Kasumi-1 (cell line): ENCODE measurements around the gene ADPRHL1.

Experiments
- DNase-seq, 2 experiments: peaks; one replicate each; lab custom pipeline; 2025; lab: John Stamatoyannopoulos, UW

Gene ADPRHL1

DNA sequence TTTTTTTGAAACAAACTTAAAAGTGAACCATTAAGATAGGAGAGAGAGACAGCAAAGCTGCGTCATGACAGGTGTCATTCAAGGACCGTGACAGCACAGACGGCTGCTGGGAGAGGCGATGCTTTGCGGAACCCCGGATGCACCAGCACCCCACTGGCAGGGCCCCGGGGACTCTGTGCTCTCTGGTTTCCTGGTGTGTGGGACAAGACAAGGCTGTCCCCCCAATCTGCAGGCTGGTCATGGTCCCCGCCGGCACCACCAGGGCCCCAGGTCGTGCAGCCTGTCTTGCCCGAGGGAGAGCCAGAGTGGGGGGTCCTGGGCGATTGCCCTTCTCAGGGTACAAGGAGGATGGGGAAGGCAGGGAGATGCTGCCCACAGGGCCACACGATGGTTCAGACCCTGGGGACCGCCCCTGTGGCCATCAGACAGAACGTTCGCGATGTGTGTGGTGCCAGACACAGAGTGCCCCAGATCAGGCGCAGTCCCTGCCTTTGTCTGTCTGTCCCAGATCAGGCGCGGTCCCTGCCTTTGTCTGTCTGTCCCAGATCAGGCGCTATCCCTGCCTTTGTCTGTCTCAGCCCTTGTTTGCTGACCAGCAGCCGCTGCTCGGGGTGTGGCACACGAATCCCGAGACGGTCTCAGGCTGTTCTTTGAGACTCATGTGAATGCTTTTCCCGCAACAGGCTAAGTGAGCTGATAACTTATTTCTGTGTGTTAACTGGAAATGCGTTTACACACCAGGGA, 36.1 kb downstream of the ADPRHL1 start:
- no peak for DNase-seq

DNA sequence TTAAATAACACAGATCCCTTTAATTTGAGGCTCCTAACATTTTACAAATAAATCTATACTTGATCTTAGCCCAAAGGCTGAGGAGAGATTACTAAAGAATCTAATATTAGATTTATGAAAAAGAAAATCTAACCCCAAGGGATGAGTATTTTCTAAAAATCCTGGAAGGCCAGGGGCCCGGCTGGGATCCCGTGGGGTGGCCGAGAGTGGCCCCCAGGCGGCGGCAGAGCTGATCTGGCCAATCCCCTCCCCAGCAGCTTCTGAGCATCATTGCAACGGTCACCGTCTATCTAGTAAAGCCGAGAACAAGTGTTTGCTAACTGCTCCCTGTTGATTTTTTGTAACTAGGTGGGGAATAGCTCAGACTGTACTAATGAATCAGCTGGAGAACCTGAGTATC, 37.5 kb downstream of the ADPRHL1 start:
- no peak for DNase-seq

DNA sequence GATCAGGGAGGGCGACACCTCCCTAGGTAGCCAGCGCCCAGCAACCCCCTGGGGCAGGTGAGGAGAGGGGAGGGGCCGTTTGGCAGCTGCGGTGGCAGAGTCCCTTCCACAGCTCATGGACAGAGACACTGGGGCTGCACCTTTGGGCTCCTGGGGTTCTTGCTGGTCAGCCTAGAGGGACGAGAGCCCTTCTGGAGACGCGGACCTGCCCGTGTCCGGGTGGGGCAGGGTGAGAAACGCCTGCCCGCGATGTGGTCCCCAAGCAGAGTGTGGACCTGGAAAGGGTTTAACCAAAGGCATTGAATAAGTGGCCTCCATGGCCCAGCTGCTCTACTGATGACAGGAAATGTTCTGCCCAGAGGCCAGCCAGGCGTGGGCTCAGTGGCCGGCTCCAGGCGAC, 38.3 kb downstream of the ADPRHL1 start:
- DNase-seq = no peak

DNA sequence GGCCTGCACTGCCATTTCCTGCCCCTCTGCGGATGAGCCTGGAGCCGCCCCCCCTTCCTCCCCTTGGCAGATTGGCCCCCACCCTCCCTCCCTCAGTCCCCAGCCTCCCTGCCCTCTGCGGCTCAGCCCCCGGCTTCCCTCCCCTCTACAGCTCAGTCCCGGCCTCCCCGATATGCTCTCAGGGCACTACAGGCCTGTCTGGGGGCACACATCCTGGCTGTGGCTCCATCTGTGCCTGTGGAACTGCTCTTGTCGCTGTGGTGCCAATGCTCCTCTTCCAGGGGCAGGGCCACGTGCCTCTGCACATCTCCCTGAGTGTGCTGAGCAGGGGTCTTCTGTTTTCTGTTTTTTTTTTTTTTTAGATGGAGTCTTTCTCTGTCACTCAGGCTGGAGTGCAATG, 39.0 kb downstream of the ADPRHL1 start:
- no peak for DNase-seq

DNA sequence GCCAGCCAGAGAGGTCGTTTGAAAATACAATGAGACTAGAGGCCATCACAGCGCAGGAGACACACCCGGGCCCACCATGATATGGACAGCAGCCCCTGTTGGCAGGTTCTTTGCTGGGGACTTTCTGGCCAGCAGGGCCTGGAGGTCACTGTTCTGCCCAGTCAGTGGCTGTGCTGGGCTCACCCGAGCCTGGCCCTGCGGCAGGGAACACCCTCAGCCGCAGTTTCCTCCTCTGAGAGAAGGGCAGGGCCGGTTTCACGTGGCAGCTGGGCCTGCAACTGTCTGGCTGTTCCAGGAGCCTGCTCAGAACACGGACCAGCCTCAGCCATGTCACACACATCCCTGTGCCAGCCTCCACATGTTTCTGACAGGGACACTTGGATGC, 39.4 kb downstream of the ADPRHL1 start:
- DNase-seq = no peak

DNA sequence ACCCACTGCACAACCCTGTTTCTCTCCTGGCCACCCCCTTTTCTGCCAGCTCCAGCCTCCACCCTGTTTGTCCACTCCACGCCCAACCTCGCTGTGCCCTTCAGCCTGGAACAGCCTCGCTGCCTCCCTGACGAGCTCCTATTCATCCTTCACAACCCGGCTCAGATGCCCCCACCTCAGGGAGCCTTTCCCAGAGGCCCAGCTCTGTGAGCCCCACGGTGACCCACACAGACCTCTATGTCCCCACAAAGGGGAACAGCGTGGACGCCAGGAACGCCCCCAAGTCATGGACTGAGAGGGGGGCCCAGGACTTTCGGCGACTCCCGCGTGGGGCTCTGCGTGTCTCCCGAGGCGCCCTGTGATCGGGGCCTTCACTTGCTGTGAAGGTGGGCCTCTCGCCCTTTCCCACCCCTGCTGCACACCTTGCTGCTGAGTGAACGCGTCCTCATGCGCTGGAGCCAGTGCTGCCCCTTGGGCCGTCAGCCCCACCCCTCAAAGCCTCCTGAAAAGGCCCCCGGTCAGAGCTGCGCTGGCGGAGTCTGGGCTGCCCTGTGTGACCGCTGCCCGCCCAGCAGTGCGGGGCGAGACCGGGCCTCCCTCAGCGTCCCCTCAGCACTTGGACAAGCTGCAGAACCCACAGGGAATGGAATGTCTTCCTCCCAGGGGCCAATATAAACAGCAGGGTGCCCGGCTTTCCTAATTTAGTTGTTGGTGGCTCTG, 40.0 kb downstream of the ADPRHL1 start:
- DNase-seq = no peak

DNA sequence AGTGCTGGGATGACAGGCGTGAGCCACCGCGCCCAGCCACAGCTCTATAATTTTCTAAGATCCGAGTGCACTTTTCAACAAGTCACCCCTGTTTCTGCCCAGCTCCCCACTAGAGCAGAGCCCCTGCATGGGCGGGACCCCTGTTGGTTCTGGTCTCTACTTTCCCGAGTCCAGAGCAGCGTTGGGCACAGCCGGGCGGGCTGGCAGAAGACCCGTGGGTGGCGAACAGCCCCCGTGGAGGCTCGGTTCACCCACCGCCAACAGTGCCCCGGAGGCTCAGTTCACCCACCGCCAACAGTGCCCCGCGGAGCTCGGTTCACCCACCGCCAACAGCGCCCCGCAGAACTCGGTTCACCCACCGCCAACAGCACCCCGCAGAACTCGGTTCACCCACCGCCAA, 40.8 kb downstream of the ADPRHL1 start:
- no peak for DNase-seq

DNA sequence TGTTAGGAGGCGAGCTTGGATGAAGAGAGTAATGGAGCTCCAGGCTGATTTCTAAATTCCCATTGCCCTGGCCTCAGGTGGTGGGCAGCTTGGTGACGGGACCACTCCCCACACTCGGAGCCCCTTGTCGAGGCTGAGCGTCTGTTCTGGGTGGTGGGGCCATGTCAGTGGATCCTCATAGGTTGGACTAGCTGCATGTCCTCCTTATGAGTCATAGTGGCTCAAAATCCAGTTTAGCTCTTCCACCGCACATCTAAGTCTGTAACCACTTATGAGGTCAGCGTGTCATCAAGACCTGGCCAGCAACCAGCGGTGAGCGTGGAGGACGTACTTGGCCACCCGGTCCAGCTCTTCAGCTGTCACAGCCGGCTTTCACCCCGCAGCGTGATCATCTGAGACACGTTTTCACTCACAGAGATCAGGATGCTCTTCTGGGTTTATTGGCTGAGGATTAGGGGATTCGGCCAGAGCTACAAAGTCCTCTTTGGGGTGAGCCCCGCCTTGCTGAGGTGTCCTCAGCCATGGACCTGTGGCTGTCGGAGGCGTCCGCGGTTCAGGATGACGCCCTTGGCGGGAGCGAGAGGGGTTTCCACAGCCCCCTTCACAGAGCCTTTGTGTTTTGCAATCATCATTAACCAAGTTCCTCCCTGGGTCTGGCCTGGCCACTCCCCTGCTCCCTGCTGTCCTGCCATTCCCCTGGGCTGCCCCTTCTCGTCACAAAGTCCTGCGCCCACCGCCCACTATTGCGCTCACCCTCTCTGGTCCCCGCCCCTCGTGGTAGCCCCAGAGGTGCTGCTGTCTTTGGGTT, 41.9 kb downstream of the ADPRHL1 start:
- DNase-seq = no peak

DNA sequence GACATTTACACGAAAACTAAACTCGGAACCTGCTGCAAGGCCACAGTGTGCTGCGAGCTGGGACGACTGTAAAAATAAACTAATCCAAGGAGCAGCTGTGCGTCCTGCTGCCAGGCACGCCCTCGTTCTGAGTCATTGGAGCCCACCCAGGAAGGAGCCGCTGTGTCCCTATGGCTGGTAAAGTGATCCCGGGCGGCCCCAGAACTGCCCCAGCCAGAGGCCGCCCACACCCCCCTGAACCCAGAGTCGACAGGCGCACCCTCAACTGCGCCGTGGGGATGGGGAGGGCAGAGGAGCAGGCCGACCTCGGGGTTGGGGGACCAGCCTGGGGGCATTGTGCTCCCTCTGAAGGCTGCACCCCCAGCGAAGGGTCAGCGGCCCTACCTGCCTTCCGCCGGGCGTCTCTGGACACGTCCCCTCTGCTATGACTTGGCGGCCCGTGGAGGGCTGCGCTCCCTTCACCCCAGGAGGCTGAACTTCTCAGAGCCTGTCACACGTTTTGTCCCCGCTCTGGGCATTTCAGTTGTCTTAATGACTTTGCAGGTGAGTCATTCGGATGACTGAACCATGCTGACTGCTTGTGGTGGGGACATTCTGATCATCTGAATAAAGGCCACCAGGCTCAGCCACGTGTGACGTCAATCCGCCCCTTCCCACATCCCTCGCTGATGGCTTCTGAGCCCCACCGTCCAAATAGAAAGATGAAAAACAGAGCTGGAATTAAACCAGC, 42.7 kb downstream of the ADPRHL1 start:
- no peak for DNase-seq

DNA sequence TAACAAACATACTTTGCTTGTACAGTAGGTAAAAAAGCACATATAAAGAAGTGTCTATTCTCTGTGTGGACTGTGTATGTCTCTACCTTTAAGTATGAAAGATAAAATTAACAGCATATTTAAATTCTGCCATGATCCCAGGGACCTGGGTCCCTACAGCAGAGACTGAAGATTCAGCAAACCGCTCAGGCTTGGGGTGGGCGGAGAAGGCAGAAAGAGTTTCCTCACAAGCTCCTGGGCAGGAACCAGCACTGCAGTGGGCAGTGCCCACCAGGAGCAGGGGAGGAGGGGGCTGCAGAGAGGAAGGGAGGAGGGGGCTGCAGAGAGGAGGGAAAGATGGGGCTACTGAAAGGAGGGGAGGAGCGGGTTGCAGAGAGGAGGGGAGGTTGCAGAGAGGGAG, 44.7 kb downstream of the ADPRHL1 start:
- no peak for DNase-seq

DNA sequence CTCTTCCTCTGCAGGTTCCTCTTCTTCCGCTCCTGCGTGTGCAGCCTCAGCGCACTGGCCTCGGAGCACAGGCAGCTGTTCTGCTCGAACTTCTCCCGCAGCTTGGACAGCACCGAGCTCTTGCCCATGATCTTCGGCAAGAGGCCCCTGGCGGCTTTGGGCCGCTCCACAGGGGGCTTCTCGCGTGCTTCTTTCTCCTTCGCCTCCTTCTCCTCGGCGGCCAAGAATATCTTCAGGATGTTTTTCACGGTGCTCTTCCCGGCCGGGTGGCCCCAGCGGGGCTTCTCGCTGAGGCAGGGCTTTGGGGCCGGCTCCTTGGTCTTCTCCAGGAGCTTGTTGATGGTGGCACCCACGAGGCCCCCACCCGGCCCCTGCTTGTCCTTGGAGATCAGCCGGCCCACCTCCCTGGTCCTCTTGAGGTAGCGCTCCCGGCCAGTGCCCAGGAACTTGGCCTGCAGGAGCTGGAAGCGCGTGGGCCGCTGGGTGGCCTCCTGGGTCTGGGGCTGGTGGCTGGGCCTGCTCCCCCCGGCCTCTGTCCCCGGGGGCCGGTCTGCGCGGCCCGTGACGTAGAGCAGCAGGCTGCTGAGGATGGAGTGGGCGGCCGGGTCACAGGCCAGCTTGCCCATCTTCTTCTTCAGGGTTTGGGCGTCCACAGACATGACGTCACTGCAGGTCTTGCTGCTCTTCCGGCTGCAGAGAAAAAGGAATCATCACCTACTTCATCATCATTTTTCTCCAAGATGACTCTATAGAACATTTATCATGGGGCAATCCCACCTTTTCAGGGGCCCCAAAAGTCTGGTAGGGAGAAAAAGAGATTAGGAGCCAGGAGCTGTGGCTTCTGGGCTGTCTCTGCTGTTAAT, 45.5 kb downstream of the ADPRHL1 start:
- DNase-seq = no peak

DNA sequence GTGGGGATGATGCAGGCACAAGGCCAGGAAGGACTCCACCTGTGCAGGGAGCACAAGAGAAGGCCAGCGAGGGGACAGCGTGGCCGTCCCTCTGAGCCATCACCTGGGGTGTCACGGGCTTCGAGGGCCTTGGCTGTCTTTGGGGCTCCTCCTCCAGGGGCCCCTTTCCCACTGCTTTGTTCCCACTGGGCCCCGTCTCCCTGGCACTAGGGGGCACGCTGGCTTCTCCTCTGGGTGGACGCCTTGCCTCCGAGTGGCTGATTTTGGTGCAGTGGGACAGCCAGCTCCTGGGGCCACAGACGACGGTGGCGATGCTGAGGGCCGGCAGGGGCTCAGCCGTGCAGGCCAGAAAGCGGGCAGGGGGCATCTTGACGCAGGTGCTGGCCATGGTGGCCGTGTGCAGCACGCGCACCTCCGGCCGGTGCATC, 46.2 kb downstream of the ADPRHL1 start:
- DNase-seq = no peak

DNA sequence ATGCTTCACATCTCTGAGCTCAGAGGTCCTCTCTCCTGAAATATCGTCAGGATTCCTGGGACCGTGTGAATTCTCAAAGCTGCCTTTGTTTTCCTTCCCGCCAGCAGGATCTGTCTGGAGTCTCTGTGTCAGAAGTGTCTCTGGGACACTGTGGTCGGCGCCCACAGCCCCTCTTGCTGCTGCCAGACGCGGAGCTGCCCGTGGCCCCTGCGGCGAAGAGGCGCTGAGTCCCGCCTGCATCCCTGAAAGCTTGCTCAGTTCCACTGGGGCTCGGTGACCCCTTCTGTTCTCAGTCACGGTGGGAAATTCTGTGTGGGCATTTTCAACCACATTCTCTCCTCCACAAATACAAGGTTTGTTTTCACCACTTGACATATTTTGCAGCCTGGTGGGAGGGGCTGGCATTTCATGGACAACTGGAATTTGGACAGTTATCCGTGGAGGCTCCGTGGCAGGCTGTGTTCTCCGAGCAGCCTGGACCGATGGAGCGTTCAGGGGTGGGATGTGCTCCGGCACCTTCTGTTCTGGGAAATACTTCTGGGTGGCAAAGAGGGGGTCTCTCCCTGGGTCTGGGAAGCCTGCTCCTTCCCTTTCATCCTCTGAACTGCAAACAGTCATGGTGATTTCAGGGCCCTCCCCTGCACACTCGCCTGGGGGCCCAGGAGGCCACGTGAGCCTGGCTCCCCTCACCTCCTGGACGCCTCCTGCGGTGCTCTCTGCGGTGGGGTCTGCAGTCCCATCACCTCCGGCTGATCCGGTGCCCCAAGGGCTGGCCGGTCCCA, 46.8 kb downstream of the ADPRHL1 start:
- DNase-seq = no peak

DNA sequence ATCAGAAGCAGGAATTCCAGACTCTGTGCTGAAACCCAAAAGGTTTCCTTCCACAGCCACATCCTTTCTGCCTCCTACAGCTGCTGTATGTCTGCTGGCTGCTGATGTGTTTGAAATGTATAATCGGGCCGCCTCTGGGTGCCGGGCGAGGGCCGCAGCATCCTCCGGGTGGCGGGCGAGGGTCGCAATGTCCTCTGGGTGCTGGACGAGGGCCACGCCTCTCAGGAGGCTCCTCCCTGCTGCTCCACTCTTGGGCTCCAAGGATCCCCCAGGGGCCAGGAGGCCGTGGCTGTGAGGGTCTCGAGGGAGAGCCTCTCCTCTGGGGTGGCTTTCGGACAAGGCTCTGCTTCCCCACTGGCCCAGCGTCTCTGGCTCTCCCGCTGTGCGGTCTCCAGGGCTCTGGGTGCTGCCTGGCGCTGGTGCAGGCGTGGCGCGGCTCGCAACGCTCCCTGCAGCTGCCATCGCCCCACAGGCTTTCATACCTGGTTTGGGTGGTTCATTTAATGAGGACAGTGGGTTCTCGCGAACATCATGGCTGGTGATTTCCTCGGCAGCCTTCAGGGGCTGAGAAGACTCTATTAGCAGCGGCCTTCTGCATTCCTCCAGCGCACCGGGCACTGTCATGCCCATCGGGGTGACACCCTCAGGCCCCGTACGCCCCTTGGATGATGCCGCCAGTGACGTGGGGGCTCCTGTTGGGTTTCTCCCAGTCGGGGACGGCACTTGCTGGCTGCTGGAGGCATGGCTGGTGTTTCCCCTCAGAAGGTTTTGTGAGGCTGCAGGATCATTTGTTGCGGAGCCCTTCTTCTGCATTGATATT, 47.6 kb downstream of the ADPRHL1 start:
- DNase-seq = no peak

DNA sequence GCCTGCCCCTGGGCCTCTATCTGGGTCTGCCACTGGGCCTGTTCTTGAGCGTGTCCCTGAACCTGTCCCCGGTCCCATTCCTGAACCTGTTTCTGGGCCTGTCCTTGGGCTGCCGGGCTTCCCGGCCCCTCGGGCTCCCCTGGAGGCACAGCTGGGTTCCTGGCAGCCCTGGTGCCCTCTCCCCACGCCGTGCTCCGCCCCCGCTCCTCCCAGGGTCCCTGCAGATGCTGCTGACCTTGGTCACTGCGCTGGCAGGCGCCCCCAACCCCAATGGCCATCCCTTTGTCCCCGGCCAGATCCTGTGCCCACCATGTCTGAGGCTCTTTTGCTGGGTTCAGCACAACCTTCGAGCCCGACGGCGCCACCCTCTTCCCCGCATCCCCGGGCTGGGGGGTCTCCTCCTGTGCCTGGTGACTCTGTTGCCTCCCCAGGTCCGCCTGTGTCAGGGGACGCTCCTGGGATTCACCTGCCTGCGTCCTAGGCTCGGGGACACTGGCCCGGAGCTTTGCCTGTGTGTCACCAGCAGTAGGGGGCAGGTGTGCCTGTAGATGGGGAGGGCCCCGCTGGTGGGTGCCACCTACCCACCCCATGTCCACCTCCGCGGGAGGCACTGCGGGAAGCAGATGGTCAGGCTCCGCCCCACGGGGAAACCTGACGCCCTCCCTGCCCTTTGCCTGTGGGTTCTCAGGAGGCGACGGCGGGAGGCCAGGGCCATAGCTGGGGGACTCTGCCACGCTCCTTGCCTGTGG, 48.4 kb downstream of the ADPRHL1 start:
- DNase-seq = no peak

DNA sequence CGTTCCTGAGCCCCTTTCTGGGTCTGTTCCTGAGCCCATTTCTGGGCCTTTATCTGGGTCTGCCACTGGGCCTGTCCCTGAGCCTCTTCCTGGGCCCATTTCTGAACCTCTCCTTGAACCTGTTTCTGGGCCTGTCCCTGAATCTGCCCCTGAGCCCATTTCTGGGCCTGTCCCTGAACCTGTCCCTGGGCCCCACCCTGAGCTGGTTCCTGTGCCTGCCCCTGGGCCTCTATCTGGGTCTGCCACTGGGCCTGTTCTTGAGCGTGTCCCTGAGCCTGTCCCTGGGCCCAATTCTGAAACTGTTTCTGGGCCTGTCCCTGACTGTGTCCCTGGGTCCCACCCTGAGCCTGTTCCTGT, 48.9 kb downstream of the ADPRHL1 start:
- no peak for DNase-seq

DNA sequence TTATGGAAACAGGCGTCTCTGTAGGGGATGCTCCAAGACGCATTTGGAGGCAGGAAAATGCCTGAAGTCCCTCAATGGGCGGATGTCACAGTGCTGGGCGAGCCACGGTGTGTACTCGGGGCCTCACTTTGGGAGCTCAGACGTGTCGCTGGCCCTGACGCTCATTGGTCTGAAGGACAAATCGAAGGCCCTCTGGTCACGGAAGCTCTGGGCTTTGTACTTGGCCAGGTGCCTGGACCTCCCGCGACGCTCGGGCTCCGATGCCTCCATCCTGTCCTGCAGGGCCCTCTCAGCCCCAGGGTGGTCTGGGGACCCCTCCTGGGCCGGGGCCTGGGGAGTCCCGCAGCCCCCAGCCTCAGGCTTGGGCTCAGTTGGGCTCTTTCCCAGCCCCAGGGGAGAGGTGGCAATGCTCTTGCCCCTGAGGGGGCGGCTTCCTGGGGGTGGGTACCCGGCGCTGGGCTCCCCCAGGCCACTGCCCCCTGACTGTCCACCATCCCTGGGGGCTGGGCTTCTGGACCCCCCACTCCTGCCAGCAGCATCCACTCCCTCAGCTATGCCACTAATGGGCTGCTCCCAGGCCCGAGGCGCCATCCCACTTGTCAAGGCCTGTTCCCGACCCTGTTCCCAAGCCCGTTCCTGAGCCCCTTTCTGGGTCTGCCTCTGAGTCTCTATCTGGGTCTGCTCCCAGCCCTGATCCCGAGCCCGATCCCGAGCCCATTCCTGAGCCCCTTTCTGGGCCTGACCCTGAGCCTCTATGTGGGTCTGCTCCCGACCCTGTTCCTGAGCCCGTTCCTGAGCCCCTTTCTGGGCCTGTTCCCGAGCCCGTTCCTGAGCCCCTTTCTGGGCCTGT, 49.8 kb downstream of the ADPRHL1 start:
- DNase-seq = no peak
